NOMO-1 treated with dmso at 0.1 percent for 144 hours (cell line): ENCODE results near the gene CARNS1.

Experiments used
- DNase-seq: peaks from one replicate; lab custom pipeline; 2025; ENCODE audit not compliant: unreplicated experiment; lab: John Stamatoyannopoulos, UW

Gene CARNS1

GRCh38 chr11:67439321-67440228 is 24.1 kb downstream of the CARNS1 start:
- DNase-seq = no peak

GRCh38 chr11:67440229-67441097 is 25.0 kb downstream of the CARNS1 start:
- no peak for DNase-seq

DNA sequence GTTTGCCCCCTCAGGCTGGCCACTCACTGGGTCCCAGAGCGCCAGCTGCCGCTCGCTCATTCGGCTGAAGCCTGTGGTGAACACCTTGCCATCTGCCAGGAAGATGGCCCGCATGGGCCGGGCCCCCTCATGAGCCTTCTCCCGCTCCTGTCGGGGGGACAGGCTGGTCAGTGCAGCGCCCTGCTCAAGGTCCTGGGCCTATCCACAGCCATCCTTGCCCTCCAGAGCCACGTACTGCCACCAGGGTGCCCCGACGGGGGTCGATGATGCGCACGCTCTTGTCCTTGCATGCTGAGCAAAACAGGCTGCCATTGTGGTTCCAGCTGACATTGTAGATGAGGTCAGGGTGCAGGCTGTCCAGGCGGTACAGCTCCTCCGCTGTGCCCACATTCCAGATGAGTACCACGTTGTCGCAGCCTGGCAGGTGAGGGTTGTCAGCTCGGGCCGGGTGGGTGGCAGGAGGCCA is 25.7 kb downstream of the CARNS1 start:
- DNase-seq = no peak

DNA sequence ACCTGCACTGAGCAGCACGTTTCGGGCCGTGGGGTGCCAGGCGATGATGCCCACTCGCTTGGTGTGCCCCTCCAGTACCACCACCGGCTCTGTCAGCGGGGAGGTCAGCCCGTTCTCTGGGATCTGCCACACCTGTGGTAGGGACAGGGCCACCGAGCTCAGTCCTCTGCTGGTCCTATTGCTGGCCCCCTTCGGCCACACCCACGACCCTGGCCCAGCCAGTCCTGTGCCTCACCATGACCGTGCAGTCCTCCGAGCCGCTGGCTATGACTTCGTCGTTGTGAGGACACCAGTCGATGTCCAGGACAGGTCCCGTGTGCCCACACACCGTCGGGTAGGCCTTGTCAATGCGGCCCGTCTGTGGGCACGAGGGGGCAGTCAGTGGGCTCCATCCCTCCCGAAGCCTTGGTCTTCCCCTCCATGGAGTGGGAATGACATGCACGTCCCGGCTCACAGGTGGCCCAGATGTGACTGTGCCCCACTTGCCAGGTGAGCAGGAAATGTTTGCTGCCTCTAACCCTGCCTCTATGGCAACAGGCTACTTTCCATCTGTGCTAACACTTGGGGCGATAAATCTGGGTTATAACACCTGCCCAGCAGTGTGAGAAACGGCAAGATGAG is 26.4 kb downstream of the CARNS1 start:
- DNase-seq = no peak

- no peak for DNase-seq
Observed at GRCh38 chr11:67442504-67443404, 27.3 kb downstream of the CARNS1 start.

- no peak for DNase-seq
Observed at GRCh38 chr11:67445515-67445914, 30.0 kb downstream of the CARNS1 start.

DNA sequence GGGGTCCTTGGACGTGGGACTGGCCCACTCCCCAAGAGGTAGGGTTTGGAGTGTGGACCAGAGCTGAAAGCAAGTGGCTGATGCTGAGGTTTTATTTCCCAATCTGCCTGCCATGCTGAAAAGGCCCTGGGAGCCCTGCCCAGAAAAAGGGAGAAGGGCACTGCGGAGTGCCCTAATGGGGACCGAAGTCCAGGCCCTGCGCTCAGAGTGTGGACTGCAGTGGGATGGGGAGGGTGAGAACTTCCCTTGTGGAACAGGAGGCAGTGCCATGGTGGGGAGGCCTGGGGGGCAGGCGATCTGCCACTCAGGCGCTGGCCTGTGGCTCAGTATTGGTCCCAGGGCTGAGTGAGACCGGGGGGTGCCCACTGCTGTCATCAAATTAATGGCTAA is 32.7 kb downstream of the CARNS1 start:
- no peak for DNase-seq

DNA sequence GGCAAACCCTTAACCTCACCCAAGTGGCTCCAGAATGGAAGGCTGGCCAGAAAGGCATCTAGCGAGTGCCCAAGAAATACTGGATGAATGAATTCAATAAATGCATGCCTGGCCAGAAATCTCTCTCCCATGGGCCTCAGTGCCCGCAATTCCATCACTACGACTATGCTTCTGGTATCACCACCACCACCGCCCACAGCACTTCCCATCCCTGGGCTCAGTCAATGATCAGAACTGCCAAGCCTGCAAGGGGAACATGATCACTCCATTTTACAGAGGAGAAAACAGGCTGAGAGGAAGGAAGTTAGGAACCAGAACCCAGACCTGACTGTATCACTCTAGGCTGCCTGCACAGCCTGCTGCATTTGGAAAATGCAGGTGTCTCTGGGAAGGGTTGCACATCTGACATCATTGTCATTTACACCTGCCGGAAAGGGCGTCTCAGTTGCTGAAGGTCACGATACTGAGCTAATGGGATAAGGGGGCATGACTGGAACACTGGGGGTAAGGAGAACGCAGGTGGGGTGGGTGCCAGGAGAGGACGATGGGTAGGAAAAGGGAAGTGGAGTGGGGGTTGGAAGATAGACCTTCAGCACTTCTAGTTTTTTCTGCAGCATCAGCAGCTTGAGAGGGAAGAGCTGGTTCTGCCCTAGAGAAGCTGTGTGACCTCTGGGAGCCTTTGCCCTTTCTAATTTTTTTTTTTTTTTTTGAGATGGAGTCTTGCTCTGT is 33.8 kb downstream of the CARNS1 start:
- DNase-seq = peak; percentile 20

DNA sequence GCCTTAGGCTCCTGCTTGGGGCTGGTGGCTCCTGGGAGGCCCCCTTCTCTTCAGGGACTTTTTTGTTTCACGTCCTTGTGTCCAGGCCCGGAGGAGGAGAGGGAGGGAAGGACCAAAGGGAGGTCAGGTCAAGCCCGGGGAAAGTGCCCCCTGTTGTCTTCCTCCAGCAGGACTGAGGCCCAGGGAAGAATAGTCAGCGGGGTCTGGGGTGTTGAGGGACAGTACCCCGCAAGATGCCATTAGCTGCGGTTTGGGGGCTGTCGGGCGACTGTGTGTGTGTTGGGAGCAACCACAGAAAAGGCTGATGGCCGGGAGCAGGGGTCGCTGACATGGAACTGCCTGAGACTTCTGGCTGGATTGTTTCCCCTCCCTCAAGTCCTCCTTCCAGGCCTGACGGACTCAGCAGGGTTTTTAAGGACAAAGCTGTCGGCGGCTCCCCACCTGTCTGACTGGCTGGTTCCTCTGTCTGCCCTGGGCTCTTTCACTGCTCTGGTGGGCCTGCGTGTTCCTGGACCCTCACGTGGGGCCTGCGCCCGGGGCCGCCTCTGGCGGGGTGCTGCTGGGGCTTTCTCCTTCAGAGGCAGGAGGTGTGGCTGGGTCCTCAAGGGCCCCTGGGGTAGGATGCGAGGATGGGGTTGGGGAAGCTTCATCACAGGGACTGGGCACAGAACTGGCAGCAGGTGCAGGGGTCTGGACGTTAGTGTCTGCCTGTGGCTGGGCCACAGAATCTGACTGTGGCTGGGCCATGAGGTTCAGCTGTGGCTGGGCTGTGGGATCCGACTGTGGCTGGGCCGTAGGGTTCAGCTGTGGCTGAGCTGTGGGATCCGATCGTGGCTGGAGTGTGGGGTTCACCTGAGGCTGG is 35.5 kb downstream of the CARNS1 start:
- DNase-seq = no peak

DNA sequence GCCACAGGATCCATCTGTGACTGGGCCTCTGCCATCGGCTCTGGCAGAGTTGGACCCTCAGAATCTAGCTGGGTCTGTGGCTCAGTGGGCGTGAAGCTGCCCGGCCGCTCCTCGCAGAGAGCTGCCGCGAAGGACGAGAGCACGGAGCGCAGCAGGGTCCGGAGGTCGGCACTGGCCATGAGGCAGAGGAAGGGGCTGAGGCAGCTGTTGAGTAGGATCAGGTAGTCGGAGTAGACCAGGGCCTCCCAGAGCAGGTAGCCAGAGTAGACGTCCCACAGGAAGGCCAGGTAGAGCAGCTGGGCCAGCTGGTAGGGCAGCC is 36.1 kb downstream of the CARNS1 start:
- DNase-seq = no peak

DNA sequence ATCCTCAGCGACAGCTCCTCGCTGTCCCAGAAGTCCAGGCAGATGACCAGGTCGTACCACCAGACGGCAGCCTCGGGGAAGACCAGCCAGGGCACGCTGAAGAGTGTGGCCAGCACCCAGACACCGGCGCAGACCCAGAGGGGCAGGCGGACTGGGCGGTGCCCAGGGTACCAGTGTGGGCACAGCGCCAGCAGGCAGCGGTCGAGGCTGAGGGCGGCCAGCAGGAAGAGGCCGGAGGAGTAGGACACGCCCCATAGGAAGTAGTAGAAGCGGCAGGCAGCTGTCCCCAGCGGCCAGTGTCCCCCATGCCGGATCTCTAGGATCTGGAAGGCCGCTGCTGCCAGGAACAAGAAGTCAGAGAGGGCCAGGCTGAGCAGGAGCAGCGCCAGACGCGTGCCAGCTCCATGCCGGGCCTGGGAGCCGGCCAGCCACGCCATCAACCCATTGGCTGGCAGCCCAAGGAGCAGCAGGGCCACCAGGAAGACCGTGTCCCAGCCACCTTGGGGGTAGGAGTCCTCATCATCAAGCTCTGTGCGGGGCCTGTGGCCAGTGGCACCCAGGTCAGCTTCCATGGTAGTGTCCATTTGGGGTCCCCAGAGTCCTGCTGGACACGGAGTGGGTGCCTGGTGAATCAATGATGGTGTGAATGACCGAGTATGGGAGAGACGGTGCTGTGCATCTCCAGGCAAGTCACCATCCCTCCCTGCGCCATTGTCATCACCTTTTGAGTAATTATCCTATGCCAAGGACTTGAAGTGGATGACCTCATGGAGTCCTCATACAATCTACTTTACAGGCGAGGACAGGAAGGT is 36.9 kb downstream of the CARNS1 start, which contains the start of gene GPR152:
Gene GPR152, minus strand, starts transcription at position 589 of the 812 bp plus-strand sequence. Its CDS starts 5 bp downstream, at position 584.
- no peak for DNase-seq

- no peak for DNase-seq
Observed at GRCh38 chr11:67453816-67454732, 38.6 kb downstream of the CARNS1 start.

- DNase-seq = no peak
Observed at GRCh38 chr11:67455054-67455453, 39.6 kb downstream of the CARNS1 start, which contains the start of gene CABP4. Gene CABP4, plus strand, starts transcription at chr11:67455354. Its CDS starts 70 bp downstream, at chr11:67455424.

DNA sequence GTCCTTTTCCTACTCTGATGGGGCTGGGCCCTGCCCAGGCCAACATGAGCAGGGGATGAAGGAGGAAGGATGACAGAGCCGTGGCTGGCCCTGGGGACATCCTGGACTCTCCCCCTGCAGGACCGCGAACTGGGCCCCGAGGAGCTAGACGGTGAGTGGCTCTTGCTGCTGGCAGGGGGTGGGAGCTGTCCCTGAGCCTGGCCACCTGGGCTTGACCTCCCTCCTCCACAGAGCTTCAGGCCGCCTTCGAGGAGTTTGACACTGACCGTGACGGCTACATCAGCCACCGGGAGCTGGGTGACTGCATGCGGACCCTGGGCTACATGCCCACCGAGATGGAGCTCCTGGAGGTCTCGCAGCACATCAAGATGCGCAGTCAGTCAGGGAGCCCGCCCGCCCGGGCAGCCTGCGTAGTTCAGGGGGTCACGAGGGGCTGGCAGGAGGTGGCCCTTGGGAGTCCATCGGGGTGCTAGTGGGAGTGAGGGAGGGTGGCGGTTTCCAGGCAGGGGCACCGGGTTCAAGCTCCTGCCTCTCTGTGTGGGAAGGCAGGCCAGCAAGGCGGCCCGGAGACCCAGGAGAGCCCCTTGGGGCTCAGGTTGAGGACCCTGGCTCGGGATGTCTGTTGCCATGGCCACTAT is 40.7 kb downstream of the CARNS1 start:
- DNase-seq = no peak

GRCh38 chr11:67457453-67457852 is 42.0 kb downstream of the CARNS1 start:
- DNase-seq = no peak

DNA sequence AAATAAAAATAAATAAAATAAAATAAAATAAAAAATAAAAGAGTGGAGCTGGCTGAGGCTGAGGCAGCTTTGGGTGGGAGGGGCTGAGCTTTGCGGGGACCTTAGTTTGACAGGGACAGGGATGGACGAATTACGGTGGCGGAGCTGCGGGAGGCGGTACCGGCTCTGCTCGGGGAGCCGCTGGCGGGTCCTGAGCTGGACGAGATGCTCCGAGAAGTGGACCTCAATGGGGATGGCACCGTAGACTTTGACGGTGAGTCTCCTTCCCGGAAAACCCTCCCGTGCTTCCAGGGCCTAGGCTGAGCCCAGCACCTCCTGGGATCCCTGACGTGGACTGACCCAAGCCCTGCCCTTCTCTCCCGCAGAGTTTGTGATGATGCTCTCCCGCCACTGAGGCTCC is 42.8 kb downstream of the CARNS1 start:
- no peak for DNase-seq
